IMR-90 (cell line): ENCODE measurements around the gene AHNAK. TPM values are rescaled to one million over a fixed set of nuclear protein-coding genes. Genes with fewer than 3 reads are reported as not detected.

Experiments used
- BHLHE40 ChIP-seq: fragments of 150-350 bp; IDR thresholded peaks from 2 replicates; pipeline ENCODE4 v1.6.1; 2016; ENCODE audit warnings: mild to moderate bottlenecking, low read depth, low read length
- ELK1 ChIP-seq: fragments of 150-350 bp; IDR thresholded peaks from 2 replicates; pipeline ENCODE4 v1.6.1; 2016; ENCODE audit warnings: low read depth, mild to moderate bottlenecking, low read length, moderate library complexity, borderline replicate concordance
- FOS ChIP-seq: fragments of 150-350 bp; IDR thresholded peaks from 2 replicates; pipeline ENCODE4 v1.6.1; 2016; ENCODE audit warnings: low read depth, low read length
- MAFK ChIP-seq: IDR thresholded peaks from 2 replicates; pipeline ENCODE4 v1.6.1; 2012; ENCODE audit warnings: low read depth, low read length, improper control_type of control experiment
- MAZ ChIP-seq: IDR thresholded peaks from 2 replicates; pipeline ENCODE4 v1.6.1; 2012; ENCODE audit warnings: low read depth, mild to moderate bottlenecking, low read length, improper control_type of control experiment, moderate library complexity, borderline replicate concordance
- RCOR1 ChIP-seq: IDR thresholded peaks from 2 replicates; pipeline ENCODE4 v1.6.1; 2012; ENCODE audit warnings: mild to moderate bottlenecking, low read length, improper control_type of control experiment; ENCODE audit not compliant: insufficient replicate concordance
- SMC3 ChIP-seq: fragments of 150-350 bp; IDR thresholded peaks from 2 replicates; pipeline ENCODE4 v1.6.1; 2016; ENCODE audit warnings: low read depth, mild to moderate bottlenecking, antibody characterized with exemption, low read length, moderate library complexity
- polyA plus RNA-seq, 3 experiments: library from polyadenylated mRNA; depleted of rRNA; stranded (reverse); fragments of >200 nt; gene quantifications; 2 replicates each; pipeline ENCODE4 v1.2.3, GENCODE V29; 2012; ENCODE audit warnings: low replicate concordance in 1 of 3
- total RNA-seq: library from RNA; depleted of rRNA; stranded (reverse); fragments of >200 nt; gene quantifications from 2 replicates; pipeline ENCODE4 v1.2.3, GENCODE V29; 2012

The AHNAK gene
- total and polyA plus RNA-seq, 2 of the 4 experiments (the other 2 are of a cell fraction) = 95.1 to 695 TPM

DNA sequence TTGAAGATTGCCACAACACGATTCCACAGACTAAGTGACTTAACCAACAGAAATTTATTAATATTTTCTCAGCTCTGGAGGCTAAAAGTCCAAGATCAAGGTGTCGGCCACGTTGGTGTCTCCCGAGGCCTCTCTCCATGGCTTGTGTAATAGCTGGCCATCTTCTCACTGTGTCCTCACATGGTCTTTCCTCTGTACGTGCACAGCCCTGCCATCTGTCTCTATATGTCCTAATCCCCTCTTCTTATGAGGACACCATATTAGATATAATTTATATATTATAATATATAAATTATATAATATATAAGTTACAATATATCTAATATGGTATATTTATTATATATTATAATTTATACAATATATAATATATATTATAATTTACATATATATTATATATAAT lies 152.9 kb downstream of the AHNAK start (continued):
- TF ChIP-seq ELK1 (no peak), FOS (no peak), SMC3 (no peak), BHLHE40 (no peak), MAFK (no peak), RCOR1 (no peak), MAZ (no peak)
